NCI-H345 (cell line): ENCODE data around the gene PRKAR1A.
"Not testable (repeated sequence)": the region's sequence is repeated elsewhere in the genome, so short reads cannot be mapped to it uniquely, and the experiment has no call there.

Experiments used
- DNase-seq: peaks from one replicate; lab custom pipeline; 2025; lab: John Stamatoyannopoulos, UW

PRKAR1A gene

DNA sequence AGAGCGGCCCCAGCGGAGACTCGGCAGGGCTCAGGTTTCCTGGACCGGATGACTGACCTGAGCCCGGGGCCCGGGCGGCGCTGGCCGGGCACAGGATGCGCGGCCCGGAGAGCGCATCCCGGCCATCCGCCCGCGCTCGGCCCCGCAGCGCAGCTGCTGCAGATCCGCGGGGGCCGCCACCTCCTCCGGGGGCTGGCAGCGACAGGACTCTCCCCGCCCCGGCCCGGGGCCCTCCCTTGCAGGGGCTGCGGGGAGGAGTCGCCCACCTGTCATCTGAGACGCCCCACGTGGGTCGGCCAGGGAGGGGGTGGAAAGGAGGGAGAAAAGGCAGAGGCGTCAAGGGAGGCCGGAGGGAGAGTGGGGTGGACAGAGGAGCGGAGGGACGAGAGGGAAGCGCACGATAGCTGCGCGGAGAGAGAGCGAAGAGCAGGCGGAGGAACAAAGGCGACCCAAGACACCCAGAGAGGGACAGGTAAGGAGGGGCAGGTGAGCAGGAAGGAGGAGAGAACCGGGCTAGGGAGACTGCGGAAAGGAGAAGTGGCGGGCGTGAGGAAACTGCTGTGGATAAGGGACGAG lies 471 bp upstream of the PRKAR1A start:
- peak; percentile 79 for DNase-seq

- DNase-seq = peak; percentile 11
These were observed 787 bp downstream of the PRKAR1A start for GRCh38 chr17:68512960-68513474.

DNA sequence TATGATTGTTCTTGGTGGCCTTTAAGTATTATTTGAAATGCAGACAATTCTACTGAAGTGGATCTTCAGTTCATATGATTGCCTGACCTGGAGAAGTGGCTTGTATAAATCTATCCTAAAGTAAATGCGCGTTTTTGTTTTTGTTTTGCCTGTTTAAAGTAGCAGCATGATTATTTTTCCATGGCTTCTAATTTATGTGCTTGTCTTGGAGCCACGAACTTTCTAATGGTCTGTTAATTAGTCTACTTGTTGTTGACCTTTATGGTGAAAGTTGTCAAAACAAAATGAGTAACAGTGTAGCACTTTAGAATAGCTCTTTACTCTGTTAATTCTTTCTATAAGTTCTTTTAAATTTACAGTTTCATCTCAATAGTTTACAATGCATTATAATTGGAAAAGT lies 1.7 kb downstream of the PRKAR1A start:
- no peak for DNase-seq

DNA sequence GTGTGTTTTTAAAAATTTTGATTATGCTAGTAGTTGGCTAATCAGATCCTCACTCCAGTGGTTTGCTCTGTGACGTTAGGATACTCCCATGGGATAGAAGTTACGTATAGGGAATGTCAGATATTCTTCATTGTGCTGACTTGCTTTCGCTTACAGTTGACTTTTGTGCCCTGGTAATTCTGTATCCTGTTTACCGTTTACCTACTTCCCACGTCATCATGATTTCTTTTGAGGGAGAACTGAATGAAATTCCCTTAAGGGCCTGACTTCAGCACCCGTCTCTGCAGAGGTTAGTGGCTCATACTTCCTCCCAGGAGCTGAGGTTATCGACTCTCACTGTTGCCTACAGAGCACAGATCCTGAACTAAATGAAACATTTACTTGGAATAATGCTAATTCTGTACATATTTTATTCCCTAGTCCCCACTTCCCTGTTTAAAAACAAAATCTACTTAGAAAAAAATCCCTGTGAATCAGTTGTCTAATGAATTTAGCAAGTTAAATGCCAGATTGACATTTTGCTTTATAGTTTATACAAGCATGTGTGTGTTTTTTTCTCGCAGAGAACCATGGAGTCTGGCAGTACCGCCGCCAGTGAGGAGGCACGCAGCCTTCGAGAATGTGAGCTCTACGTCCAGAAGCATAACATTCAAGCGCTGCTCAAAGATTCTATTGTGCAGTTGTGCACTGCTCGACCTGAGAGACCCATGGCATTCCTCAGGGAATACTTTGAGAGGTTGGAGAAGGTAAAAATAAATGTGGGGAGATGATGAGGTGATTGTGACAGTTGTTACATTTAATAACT lies 2.8 kb downstream of the PRKAR1A start:
- no peak for DNase-seq

GRCh38 chr17:68516732-68517131 lies 4.5 kb downstream of the PRKAR1A start:
- no peak for DNase-seq

DNA sequence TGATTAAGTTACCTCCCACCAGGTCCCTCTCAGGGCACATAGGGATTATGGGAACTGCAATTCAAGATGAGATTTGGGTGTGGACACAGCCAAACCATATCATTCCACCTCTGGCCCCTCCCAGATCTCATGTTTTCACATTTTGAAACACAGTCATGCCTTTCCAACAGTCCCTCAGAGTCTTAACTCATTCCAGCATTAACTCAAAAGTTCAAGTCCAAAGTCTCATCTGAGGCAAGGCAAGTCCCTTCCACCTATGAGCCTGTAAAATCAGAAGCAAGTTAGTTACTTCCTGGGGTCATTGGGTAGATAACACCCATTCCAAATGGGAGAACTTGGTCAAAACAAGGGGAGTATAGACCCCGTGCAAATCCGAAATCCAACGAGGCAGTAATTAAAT lies 5.4 kb downstream of the PRKAR1A start:
- not testable (repeated sequence) for DNase-seq

DNA sequence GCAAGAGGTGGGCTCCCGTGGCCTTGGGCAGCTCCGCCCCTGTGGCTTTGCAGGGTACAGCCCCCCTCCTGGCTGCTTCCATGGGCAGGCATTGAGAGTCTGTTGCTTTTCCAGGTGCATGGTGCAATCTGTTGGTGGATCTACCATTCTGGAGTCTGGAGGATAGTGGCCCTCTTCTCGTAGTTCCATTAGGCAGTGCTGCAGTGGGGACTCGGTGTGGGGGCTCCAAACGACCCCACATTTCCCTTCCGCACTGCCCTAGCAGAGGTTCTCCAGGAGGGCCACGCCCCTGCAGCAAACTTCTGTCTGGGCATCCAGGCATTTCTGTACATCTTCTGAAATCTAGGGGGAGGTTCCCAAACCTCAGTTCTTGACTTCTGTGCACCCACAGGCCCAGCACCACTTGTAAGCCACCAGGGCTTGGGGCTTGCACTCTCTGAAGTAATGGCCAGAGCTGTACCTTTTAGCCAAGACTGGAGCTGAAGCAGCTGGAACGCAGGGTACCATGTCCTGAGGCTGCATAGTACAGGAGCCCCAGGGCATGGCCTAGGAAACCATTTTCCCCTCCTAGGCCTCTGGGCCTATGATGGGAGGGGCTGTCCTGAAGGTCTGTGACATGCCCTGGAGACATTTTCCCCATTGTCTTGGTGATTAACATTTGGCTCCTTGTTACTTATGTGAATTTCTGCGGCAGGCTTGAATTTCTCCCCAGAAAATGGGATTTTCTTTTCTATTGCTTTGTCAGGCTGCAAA lies 6.0 kb downstream of the PRKAR1A start:
- DNase-seq = no peak

GRCh38 chr17:68519051-68519450 lies 6.8 kb downstream of the PRKAR1A start:
- DNase-seq = not testable (repeated sequence)

- no peak for DNase-seq
These were observed 7.7 kb downstream of the PRKAR1A start for GRCh38 chr17:68519911-68520310.

DNA sequence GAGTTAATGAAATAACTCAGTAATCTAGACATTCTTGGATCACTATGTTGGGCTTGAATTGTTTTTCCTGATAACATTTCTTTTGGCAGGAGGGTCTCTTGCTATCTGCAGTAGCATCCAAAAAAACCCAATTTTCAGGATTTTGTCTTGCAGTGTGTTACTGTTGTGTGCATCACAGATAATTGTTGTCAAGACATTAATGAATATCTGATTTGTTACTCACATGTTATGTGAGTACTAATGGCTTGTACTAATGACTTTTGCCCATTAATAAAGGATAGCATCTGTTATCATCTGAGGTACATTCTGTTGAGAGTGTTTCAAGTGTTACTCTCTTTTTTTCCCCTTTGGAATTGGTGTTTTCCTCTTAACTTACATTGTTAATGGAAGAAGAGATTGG lies 10.0 kb downstream of the PRKAR1A start:
- no peak for DNase-seq

DNA sequence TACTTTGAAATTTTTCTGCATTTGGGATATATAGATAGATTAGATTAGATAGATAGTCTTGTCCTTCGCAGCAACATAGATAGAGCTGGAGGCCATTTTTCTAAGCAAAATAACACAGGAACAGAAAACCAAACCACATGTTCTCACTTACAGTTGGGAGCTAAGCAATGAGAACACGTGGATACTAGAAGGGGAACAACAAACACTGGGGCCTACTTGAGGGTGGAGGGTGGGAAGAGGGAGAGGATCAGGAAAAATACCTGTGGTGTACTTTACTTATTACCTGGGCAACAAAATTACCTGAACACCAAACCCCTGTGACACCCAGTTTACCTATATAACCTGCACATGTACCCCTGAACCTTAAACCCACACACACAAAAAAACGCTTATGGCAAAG lies 14.3 kb downstream of the PRKAR1A start:
- DNase-seq = no peak

DNA sequence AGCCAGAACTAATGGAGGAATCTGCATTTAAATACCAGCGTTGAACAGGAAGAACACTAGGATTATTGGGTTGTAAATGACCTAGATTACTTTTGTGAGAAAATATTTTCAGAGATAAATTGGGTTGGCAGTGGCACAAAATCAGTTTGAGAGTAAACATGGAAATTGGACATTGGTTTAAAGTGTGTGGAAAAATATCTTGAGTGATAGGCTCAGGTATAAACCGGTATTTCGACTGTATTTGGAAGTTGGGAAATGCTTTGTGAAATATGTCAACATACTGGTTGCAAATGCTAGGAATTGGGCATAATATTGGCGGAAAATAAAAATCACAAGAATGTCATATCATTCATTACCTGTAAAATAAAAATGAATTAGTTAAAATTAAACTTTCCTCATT lies 15.1 kb downstream of the PRKAR1A start:
- no peak for DNase-seq

DNA sequence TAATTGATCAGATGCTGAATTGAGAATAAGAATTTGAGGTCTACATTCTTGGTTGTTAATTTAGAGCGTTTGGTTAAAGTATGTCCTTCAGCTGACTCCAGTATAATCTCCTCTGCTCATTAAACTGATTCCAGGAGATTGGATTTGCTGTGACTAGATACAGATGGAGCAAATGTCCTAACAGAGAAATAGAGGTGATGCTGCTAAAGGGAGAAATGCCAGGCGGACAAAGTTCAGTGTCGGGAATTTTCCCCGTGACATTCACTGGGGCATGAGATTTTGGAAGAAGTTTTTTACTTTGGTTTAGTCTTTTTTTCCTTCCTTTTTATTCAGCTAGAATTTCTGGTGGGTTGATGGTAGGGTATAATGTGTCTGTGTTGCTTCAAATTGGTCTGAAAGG lies 19.0 kb downstream of the PRKAR1A start:
- DNase-seq = no peak

DNA sequence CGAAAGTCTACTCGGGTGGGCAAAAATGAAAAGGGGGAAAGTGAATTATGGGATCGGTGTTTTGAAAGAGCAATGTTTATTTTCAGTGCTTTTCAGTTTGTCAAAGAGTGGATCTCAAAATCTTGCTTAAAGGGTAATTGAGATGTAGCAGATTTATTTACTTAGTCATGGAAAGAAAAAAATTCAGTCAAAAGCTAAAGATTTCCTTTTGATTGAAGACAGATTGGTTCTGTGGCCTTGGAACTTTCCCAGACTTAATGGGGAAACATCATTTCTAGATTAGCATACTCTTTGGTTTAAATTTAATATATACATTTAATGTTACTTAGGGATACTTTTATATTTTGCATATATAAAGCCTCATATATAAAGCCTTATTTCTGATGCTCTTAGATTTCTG lies 20.6 kb downstream of the PRKAR1A start:
- DNase-seq = no peak

DNA sequence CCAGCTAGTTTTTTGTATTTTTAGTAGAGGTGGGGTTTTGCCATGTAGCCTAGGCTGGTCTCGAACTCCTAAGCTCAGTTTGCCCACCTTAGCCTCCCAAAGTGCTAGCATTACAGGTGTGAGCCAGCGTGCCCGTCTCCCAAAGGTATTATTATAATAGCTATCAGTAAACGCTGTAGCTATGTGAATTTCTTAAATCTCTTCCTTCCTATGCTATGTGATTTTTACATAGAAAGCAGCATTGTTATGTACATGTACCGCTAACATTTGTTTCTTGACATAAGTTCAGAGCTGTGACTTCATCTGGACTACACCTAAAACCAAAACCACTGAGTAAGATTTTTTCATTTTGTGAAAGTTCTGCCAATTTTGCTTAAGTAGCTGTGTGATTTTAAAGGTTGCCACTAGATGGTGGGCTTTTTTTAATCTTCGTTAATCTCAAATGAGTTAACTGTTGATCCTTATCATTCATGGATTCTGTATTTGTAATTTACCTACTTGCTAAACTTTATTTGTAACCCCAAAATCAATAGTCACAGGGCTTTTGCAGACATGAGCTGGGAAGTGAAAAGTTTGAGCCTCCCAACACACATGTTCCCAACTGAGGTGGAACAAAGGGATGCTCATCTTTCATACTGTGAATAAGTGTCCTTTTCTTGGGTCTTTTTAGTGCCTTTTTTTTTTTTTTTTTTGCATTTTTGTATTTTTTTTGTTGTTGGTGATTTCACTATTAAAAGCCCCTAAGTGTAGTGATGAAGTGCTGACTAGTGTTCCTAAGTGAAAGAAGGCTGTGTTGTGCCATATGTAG lies 21.9 kb downstream of the PRKAR1A start:
- no peak for DNase-seq

GRCh38 chr17:68534695-68535088 lies 22.5 kb downstream of the PRKAR1A start:
- no peak for DNase-seq

- no peak for DNase-seq
These were observed 23.7 kb downstream of the PRKAR1A start for GRCh38 chr17:68535922-68536321.

GRCh38 chr17:68539548-68540467 lies 27.6 kb downstream of the PRKAR1A start:
- DNase-seq = peak; percentile 6

DNA sequence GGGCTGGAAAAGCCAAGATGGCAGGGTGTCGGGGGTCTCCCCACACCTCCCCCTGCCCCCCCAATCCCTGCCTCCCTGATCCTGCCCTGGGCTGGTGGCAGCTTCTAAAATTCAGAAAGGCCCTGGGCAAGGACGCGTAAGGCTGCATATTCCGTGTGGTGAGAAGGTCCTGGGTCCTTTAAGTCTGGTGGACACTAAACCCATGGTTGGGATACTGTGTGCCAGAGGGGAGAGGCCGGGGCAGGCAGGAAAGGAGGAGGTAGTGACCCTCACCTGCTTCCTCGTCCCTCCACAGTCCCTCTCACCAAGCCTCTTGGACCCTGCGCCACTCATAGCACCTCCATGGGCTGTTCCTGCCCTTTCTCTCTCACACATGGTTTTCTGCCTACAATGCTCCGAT lies 28.8 kb downstream of the PRKAR1A start:
- no peak for DNase-seq

- no peak for DNase-seq
These were observed 29.6 kb downstream of the PRKAR1A start for GRCh38 chr17:68541816-68542215.
